ENCODE measurements around the gene LYSET.
"Not testable (repeated sequence)": the region's sequence is repeated elsewhere in the genome, so short reads cannot be mapped to it uniquely, and the experiment has no call there.

Gene LYSET

DNA sequence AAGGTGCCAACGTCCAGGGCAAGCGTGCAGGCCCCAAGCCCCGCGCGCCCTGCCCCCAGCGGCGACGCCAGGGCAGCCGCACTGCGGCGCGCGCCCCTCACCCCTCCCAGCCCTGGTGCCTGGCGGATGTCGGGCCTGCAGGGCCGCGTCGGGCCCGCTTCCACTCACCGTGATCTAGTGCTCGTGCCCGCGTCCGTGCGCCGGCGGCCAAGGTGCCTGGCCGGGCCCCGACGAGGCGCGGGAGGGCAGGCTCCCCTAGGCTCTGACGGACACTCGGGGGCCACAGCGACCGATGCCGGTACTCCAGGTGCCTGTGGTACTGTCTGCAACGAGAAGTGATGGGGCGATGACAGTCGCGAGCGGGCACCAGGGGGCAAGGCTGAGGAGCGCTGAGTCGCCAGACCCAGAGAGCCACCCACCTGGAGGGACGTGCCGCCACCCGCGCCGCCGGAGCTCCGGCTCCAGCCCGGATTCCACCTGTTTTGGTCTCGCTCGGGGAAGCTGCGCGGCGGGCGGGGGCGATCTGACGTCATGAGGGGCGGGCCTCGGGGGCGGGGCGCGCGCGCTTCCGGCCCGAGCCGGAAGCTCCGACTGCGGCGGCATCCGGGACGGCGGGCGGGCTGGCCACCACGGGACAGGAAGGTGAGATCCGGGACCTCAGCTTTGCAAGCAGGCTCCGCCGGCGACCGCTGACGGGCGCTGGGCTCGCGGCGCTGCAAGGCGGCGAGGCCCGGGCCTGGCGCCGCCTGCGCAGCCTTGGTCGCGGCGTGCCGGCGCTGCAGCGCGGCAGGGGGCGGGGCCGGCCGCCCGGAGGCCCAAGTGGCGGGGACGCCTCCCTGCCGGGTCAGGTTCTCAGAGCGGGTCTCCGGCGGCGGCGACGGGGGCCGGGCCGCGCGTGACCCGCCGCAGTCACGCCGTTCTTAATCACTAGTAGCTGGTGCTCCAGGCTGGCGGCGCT, at the start of gene LYSET, which contains the start of gene MOAP1:
TSS of gene LYSET (plus strand) at position 927 of the 958 bp plus-strand sequence. CDS start 89 bp downstream, outside the sequence.
TSS of gene MOAP1 (minus strand) at position 507 of the 958 bp plus-strand sequence. CDS start 655 bp downstream, outside the sequence.
- DNase-seq (ENCODE audit: low read depth in 2 of 2) = peak; percentile 70 to 84

DNA sequence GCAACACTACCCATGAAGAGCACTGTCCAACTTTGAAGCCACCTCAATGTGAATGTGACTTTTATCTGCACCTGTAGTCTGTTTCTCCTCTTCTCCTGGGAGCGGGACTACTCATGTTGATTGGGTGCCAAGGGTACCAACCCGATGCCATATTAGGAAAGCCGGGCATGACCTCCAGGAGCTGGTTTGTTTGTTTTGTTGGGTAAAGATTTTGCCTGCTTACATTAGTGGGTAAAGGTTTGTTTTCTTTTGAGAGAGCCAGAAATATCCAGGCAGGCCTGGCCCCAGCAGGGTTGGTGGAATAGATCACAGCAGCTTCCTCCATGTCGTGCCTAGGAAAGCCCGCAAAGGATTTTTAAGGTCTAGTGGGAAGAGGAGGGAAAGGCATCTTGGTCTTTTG, 49.7 kb upstream of the LYSET start:
- no peak for DNase-seq (ENCODE audit: low read depth in 2 of 2)

- DNase-seq (ENCODE audit: low read depth in 2 of 2) = no peak
Measured at GRCh38 chr14:93136009-93136408, 49.1 kb upstream of the LYSET start.

- not testable (repeated sequence) for DNase-seq (ENCODE audit: low read depth in 2 of 2)
Measured at GRCh38 chr14:93136508-93136907, 48.6 kb upstream of the LYSET start.

- no peak for DNase-seq (ENCODE audit: low read depth in 2 of 2)
Measured at GRCh38 chr14:93137864-93138263, 47.3 kb upstream of the LYSET start.

DNA sequence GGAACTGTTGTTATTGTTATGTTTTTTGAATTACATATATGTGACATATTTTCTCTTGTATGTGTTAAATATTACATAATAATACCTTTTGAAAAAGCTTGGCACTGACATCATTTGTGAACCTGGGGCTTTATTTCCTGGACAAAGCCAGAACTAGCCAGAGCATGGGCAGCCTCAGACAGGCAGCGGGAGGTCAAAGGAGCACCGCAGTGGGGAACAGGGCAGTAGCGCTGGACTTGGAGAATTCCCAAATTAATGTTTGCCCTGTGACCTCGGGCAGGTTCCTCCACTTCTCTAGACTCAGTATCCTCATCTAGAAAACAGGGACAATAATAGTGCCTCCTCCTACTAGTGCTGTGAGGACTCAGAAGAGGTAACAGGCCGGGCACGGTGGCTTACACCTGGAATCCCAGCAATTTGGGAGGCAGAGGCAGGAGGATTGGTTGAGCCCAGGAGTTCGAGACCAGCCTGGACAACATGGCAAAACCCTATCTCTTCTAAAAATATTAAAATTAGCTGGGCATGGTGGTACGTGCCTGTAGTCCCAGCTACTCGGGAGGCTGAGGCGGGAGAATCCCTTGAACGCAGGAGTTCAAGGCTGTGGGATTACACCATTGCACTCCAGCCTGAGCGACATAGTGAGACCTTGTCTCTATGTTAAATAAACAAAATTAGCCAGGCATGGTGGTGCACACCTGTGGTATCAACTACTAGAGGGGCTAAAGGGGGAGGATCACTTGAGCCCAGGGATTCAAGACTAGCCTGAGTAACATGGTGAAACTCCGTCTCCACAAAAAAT, 42.1 kb upstream of the LYSET start:
- no peak for DNase-seq (ENCODE audit: low read depth in 2 of 2)

DNA sequence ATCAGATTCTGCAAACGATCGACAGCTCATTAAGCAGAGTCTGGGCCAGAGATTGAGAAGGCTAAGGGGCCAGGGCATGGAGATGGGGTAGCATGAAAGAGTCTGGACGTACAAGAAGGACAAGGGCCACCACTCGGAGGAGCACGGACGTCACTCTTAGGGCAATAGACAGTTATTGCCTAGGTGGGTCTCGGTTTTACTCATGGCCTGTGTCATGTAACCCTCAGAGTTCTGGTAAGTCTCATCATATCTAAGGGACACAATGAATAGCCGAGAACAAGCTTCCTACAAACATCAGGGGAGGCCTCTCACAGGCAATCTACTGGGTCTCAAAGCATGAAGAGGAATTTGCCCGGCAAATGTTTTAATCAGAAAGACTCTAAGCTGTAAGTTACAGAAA, 39.0 kb upstream of the LYSET start:
- DNase-seq (ENCODE audit: low read depth in 2 of 2) = no peak

DNA sequence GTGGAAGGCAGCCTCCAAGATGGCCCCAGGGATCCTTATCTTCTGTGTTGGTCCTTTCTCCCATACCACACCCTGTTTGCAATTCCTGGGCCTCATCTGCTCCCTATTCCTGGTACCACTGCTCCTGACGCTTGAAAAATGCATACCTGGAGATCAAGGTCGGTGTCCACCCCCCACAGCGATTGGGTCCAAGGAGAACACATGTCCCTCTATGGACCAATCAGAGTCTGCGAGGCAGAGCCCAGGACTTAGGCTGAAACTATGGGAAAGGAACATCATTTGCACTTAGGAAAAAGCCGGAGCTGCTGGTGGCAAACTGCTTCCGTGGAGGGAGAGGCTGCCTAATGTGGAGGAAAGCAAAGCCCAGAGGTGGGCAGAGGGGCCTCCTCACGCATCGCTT, 36.1 kb upstream of the LYSET start:
- no peak for DNase-seq (ENCODE audit: low read depth in 2 of 2)

- no peak for DNase-seq (ENCODE audit: low read depth in 2 of 2)
Measured at GRCh38 chr14:93150227-93151208, 34.6 kb upstream of the LYSET start.

- no peak for DNase-seq (ENCODE audit: low read depth in 2 of 2)
Measured at GRCh38 chr14:93153121-93153520, 32.0 kb upstream of the LYSET start.

GRCh38 chr14:93155667-93156066, 29.4 kb upstream of the LYSET start:
- DNase-seq (ENCODE audit: low read depth in 2 of 2) = no peak

- DNase-seq (ENCODE audit: low read depth in 2 of 2) = no peak
Measured at GRCh38 chr14:93156693-93157369, 28.3 kb upstream of the LYSET start.

- DNase-seq (ENCODE audit: low read depth in 2 of 2) = not testable (repeated sequence)
Measured at GRCh38 chr14:93158349-93158748, 26.8 kb upstream of the LYSET start.

- DNase-seq (ENCODE audit: low read depth in 2 of 2) = not testable (repeated sequence)
Measured at GRCh38 chr14:93159625-93160352, 25.3 kb upstream of the LYSET start.

- no peak for DNase-seq (ENCODE audit: low read depth in 2 of 2)
Measured at GRCh38 chr14:93160353-93160801, 24.7 kb upstream of the LYSET start.

DNA sequence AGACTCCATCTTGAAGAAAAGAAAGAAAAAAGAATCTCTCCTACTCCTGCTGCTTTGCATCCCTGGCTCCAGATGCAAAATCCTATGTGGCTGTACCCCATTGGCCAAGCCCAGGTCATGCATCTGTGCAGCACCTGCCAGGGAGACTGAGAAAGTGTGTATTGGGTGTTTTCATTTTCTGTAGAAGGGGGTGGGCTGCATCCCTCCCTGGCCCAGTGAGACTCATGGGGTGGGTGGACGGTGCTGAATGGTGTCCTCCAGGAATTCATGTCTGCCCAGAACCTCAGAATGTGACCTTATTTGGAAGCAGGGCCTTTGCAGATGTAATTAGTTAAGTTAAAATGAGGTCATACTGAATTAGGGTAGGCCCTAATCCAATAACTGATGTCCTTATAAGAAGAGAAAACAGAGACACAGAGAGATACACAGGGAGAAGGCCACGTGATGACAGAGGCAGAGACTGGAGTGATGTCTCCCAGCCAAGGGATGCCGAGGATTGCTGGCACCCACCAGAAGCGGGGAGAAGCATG, 23.6 kb upstream of the LYSET start:
- no peak for DNase-seq (ENCODE audit: low read depth in 2 of 2)

- DNase-seq (ENCODE audit: low read depth in 2 of 2) = no peak
Measured at GRCh38 chr14:93163564-93163963, 21.6 kb upstream of the LYSET start.

- DNase-seq (ENCODE audit: low read depth in 2 of 2) = not testable (repeated sequence)
Measured at GRCh38 chr14:93165271-93166265, 19.5 kb upstream of the LYSET start.

Data from stimulated activated CD8-positive, alpha-beta memory T cell treated with anti-CD3 and anti-CD28 coated beads, Interleukin-7, amount 100 ng/mL, for 4 hours (primary cell).